Activated CD8-positive, alpha-beta memory T cell treated with anti-CD3 and anti-CD28 coated beads for 48 hours (primary cell): ENCODE measurements around the gene AMBRA1.
"Not testable (repeated sequence)": the region's sequence is repeated elsewhere in the genome, so short reads cannot be mapped to it uniquely, and the experiment has no call there.

Experiments used
- DNase-seq, 3 experiments: peaks; one replicate each; pipeline ENCODE4 v3.0.0-alpha.2; 2020; ENCODE audit warnings: low read depth in 2 of 3, low spot score in 2 of 3

AMBRA1 gene

DNA sequence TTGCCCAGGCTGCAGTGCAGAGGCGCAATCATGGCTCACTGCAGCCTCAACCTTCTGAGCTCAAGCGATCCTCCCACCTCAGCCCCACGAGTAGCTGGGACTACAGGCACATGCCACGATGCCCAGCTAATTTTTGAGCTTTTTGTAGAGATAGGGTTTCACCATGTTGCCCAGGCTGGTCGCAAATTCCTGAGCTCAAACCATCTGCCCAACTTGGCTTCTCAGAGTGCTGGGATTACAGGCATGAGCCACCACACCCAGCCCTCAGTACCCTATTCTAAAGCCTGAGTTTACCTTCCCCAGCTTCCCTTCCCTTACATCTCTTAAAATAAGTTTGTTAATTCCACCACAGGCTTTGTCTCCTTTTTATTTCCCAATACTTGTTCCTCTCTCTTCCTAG is 59.1 kb downstream of the AMBRA1 start:
- DNase-seq: no peak

DNA sequence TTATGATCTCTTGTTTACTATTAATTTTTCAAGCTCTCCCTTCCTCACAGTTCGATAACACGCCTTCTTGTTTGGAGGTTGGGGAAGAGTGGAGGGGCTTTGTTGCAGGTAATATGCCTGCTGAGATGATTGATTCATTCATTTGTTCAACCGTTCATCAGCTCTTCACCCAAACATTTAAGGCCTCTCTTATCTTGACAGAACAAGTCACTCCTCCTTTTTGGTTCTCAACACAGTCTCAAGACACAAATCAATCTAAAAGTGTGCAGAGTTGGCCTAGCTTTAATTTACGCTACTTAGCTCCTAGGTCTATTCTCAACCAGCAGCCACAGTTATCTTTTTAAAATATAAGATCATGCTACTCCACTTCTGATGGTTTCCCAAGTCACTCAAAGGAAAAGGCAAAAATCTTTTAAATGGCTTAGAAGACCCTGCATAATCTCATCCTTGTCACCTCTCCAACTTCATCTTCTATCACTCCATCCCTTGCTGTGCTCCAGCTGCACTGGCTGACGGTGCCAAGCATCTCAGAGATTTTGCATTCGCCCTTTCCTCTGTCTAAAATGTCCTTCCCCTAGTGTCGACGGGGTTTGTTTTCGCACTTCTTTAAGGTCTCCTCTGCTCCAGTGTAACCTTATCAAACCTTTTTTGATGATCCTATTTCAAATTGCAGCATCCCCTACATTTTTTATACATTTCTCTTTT is 60.3 kb downstream of the AMBRA1 start:
- no peak for DNase-seq

DNA sequence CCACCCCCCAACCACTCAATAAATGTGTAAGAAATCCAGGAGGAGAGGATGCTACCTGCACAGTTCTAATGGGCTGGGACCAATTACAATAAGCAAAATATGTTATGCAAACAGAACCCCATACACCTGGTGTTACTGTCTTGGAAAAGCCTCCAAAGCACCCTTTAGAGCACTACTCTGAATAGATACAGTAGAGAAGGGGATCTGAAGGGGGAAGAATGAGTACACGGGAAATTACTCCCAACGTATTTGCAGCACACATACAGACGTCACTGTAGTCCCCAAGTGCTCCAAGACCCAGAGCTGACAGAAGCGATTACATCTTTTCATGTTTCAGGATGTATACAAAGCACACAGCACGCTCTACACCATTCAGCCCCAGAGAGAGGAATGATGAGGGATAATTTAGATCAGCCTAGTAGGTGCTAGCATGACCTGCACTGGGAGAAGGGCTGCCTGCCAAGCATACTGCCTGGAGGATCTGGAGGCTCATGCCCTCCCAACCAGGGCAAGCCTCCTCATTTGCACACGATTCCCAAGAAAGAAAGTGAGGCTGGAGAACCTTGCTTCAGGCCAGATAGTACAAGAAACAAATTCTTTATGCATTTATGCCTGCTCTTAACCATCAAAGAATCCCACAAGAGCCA is 63.8 kb downstream of the AMBRA1 start:
- no peak for DNase-seq

DNA sequence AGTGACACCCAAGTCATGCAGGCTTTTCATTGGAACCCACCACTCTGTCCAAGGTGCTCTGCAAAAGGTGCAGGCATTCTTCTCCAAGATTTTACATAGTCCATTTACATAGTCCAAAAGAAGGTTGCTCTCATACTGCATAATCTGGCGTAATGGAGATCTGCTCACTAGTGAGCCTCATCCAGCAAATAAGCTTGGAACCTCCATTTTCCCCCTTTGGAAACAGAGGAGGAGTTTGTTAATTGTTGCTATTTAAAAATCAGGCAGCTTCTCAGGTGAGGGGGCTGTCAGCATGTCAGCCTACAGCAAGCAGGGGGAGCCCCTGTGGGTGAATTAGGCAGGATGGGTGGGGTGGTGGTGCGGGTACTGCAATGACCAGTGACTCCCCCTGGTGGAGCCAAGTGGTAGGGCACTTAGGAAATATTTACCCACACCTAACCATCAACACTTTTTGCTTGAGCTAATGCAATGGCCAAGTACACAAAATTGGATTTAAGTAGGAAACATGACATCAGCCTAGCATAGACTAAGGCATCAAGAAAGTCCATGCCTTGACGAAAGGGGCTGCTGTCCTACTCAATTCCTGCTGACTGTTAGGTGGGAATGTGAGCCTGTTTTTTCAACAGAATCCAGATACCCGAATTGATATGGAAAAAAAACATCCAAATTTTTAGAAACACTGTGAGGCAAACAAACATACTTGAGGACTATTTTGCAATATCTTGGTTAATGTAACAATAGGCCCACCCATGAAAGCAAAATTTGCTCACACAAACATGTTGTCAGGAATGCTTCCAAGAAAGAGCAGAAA is 64.5 kb downstream of the AMBRA1 start:
- peak; percentile 45 to 67 (median 52) for DNase-seq

DNA sequence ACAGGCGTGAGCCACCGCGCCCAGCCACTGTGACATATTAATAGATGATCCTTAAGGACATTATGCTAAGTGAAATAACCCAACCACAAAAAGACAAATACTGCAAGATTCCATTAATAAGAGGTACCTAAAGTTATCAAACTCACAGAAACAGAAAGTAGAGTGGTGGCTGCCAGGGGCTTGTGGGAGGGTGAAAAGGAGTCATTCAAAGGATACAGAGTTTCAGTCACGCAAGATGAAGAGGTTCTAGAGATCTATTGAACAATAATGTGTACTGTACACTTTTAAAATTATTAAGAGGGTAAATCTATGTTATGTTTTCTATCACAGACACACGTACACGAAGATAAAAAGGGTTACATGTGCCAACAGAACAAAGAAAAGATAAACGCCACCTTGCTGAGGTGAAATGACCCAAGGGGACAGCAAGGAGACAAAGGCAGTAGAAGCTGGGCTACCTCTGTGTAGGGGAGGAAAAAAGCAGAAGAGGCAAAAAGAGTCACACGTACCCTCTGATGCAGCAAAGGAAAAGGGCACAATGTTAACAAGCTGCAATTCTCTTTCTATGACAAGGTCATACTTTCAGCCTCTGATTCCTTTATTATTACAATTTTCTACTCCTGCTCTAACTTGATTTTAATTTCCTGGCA is 65.3 kb downstream of the AMBRA1 start:
- DNase-seq: no peak

DNA sequence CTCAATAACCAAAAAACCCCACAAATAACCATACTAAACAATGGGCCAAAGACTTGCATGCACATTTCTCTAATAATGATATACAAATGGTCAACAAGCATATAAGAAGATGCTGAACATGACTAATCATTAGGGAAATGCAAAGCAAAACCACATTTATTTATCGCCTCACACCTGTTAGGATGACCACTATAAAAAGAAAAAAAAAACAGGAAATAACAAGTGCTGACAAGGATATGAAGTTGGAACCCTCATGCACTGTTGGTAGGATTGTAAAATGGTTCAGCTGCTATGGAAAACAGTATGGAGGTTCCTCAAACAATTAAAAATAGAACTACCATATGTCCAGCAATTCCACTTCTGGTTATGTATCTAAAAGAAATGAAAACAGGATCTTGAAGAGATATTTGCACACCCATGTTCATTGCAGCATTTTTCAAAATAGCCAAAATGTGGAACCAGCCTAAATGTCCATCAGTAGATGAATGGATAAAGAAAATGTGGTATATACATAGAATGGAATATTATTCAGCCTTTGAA is 66.2 kb downstream of the AMBRA1 start:
- no peak for DNase-seq

DNA sequence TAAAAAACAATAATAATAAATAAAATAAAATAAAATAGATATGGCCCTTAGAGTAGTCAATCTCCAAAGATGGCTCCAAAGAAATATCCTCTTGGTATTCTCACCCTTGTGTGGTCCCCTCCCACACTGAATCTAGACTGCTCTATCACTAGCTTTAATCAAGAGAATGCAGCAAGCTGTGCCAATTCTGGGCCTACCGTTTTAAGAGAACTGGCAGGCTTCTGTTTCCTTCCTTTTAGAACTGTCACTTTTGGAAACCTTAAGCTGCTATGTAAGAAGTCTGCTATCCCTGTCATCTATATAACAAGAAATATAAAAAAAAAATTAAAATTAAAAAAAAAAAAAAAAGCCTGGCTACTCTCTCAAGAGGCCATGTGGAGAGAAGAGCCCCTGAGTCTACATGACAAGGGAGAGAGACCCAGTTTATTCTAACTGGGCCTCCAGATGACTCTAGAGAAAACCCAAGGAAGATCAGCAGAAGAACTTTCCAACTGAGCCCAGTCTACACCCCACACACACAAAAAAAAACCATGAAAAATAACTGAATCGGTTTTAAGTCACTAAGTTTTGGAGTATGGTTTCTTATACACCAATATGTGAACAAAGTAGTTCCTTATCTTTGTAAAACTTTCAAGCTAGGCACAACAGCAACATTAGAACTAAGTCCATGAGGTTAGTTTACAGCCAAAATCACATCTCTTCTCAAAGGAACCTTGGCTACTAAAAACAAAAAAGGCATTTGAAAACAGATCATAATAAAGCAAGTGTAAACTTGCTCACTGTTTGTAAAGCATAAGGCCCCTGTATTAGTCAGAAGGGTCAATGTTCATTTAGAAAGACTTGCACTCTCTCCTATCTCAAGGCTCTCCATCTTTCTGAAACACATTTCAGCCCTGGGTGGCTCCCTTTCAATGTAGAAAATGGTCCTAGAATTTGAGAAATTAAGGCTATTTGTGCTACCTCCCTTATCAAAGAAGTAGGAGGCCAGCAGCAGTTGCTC is 67.3 kb downstream of the AMBRA1 start:
- DNase-seq: no peak

DNA sequence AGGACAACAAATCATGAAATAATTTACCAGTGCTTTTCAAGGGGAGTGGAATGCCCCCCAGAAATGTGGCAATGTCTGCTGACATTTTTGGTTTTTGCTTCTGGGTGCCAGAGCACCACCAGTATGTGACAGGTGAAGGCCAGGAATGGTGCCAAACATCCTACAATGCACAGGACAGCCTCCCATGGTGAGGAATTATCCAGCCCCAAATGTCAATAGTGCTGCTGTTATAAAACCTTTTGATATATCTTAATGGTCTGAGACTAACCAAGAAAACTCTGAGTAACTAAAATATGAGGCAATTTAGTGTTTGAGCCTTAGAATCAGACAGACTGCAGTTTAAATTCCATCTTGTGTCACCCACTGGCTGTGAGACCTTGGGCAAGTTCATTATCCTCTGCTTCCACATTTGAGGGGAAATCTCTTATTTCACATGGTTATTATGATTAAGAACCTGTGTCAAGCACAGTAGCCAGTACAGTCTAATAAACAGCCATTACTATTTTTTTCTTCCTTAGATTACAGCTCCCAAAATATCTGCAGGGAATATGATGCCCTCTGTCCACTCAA is 69.5 kb downstream of the AMBRA1 start:
- DNase-seq: no peak

DNA sequence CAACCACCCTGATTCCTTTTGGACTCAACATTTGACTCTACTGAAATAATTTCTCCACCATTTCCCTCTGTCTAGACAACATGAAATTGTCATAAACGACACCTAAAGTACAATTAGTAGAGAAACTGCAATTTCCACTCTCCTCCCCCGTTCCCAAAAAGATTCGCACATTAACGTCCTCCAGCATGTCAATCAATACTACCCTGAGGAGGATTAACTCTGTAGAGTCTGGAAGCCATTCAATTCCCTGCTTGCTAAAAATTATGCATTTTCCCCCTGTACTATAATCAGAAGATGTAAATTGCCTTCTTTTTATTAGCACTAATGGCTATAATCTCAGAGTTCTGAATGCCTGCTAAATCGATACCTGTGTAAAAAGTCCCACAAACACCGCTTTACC is 70.5 kb downstream of the AMBRA1 start:
- no peak for DNase-seq

DNA sequence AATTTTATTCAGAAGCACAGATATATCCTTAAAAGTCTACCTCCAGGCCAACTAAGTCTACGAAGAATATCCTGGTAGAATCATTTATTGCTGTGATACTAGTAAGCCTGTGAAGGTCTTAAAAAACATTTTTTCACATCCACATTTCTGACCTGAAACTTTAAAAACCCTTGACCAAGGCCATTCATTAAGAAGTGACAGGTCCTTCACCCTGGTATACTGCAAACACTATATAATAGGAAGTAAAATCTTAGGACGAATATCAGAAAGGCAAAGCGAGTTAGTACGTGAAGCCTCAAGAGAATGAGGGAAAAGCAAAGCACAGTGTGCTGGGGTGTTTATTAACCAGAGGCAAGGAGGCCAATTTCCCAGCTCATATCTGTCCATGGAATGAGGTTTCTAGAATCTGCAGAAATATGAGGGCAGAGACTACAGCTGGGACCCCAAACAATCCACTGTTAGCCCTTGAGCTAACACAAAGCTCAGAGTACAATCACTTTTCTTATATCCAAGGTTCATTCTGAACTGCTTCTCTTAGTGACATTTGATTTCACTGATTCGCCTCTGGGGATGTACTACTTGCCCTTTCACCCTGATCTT is 71.0 kb downstream of the AMBRA1 start:
- no peak for DNase-seq

DNA sequence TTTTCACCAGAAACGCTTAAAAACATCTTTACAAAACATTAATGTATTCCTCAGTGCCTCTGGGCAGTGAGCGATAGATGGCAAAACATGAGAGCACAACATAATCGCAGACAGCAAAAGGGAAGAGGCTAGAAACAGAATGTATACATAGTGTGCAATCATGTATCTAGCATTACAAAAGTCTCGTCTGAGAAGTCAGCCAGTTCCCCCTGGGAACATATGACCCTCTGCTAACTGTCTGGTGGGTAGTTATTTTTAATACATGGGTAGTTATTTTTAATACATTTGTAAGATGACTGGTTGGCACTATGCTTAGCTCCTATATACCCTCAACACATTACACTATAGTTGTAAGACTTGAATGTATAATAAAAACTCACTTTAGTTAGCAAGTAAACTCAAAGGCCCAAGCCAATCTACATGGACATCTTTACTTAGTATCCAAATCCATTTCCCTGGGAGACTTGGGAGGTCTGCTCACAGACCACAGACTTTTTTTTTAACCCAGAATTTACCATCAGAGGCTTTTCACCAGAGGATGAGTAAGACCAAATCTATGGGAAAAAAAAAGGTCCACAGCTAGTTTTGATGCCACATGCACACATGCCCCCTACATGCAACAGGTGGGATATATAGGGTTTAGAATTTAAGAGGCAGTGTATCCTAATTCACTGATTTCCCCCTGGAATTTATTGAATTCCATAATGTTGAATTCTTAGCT is 71.7 kb downstream of the AMBRA1 start:
- no peak for DNase-seq

DNA sequence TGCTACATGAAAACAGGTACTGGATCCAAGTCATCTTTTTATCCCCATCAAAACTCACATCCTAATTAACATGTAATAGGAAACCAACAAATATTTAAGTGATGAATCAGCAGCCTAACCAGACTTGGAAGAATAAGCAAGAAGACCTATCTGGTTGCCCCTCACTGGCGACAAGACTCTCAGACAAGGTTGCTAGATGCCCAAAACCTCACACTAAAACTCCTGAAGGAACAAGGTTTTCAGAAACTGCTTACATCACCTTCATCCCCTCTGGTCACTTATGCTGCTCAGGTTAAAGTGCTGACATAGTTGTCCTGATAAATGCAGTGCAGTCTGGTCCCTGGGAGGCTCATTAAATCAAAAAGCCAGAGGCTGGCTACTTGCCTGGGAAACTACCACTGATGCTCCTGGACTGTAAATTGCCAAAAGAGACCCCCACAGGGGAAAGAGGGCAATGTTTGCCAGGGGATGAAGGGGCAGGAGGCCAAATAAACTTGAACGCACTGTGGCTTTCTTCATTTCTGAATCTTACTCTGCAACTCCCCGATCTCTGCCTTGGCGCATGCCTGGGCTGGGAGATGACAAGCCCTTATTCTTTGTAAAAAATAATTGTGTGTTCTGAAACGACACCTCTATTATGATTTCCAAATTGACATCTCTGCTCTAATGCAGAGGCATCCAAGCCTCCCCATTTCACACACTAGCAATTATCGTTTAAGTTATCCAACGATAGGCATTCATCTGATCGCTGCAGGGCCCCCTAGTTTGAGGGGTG is 72.7 kb downstream of the AMBRA1 start:
- no peak for DNase-seq

DNA sequence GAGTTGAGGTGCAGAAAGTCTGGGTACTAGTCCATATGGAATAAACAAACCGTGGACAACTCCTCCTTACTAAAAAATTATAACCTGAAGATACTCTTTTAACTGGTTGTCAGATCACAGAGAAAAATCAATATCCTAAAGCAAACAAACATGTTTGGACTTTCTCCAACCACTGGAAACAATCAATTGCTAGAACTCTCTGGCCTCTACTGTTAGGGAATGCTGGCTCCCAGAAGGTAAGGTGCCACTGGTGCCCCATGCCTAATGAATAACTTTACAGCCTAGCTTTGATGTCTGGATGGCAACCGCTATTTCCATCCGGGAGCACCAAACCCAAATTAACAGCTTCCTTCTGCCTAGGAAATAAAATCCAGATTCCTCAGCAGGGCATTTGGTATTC is 74.5 kb downstream of the AMBRA1 start:
- DNase-seq: no peak

DNA sequence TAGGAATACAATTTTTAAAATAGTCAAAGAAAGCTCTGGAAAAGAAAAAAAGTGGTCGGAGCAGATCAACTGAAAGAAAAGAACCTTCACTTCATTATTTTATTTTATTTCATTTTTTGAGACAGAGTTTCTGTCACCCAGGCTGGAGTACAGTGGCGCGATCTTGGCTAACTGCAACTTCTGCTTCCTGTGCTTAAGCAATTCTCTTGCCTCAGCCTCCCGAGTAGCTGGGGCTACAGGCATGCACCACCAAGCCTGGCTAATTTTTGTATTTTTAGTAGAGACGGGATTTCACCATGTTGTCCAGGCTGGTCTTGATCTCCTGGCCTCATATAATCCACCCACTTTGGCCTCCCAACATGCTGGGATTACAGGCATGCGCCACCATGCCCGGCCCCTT is 74.9 kb downstream of the AMBRA1 start:
- not testable (repeated sequence) for DNase-seq

DNA sequence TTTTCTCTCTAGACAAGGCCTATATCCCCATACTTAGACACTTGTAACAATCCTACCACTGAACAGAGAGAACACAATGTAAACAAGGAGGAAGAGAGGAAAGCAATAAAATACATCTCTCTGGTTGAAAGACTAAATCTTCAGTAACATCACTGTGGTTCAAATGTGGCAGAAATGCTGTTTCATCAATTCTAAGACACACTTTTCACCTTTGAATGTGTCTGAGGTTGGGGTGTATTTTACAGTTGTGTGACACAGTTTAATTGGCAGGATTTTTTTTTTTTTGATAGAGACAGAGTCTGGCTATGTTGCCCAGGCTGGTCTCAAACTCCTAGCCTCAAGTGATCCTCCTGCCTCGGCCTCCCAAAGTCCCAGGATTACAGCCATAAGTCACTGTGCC is 79.5 kb downstream of the AMBRA1 start:
- no peak for DNase-seq

DNA sequence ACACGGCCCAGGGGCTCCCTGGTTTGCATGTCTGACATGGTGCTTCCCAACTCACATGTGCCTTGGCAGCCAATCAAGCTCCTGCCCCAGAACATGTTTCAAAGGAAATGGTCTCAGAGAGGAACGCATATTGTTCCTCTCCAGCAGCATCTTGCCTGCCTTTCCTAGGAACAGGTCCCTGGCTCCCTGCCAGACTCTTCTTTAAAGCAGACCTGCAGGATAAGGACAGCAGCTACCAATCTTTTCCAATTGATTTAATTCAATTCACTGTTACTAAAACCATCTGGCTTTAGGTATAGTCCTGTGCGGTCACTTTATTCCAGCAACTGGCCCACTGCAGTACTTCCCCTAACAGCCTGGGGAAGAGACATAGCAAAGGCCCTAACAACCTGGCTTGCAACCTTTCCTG is 79.9 kb downstream of the AMBRA1 start:
- no peak for DNase-seq

DNA sequence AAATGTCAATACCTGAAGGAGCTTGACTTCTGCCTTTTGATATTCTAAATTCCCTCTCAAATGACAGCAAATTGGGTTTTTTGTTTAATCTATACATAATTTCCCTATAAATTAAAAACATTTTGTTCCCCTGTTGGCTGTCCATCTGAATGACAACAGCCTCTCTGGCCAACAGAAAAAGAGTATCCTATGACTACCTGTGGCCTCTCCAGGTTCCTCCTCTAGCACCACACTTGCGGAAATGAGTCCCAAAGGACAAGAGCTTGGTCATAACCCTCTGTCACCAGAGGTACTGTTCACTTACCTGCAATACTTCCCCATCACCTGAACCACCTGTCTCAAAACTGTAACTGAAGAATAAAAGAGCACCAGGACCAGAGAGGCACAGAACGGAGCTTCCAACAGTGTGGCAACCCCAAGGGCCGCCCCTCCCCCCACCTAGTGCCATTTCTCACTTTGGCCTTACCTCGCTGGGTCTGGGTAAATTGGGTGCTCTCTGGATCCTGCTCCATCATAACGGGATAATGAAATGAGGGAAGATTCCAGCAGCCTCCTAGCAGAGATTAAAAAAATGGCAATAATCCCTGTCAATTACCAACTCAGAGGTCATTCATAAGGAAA is 81.5 kb downstream of the AMBRA1 start:
- no peak for DNase-seq

DNA sequence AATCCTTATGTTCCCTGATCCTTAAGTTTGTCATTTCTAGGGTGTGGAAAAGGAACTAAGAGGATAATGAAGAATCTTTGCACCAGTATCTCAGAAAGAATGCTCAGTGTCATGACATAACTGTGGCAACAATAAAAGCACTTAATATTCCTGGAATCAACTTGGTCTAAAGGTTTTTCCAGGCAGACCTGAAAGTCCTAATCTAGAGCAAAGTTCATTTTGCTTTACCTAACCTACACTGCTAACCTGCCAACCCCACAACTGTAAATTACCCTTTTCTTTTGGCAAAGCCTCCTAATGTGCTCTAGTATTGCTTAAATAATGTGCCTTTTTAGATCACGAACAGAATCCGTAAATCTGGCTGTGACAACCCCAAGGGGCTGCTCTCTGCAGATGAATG is 82.5 kb downstream of the AMBRA1 start:
- no peak for DNase-seq
